Natural killer cell treated with Interleukin-12 subunit alpha and Interleukin-12 subunit beta and Interleukin-15 and Interleukin-18, amount 100 ng/mL, for 72 hours (primary cell): Measurements from ENCODE around the gene SMDT1. TPM values are rescaled to one million over a fixed set of nuclear protein-coding genes. Genes with fewer than 3 reads are reported as not detected.
"Not testable (repeated sequence)": the region's sequence is repeated elsewhere in the genome, so short reads cannot be mapped to it uniquely, and the experiment has no call there.

Source experiments
- ATAC-seq, 2 donors: fragments of 150-1000 bp; cut with Tn5 transposase in 1 of 2; sonication (Bioruptor Pico), chemical (Tn5 transposase) in 1 of 2; 2 replicates each; pipeline ENCODE4 v1.10.0; 2021
- DNase-seq: peaks from one replicate; pipeline ENCODE4 v3.0.0; 2022; ENCODE audit warnings: low spot score
- H3K27ac Mint-ChIP-seq, 2 donors: 1 replicate in 1 of 2; 2 replicates in 1 of 2; pipeline ENCODE4 v1.8.0; 2022; ENCODE audit warnings: mixed read lengths in 2 of 2, mild to moderate bottlenecking in 1 of 2, moderate library complexity in 1 of 2
- H3K27me3 Mint-ChIP-seq, 2 donors: 1 replicate in 1 of 2; 2 replicates in 1 of 2; pipeline ENCODE4 v1.8.0; 2022; ENCODE audit warnings: mixed read lengths in 2 of 2
- H3K36me3 Mint-ChIP-seq: one replicate; pipeline ENCODE4 v1.8.0; 2022; ENCODE audit warnings: mixed read lengths
- H3K4me1 Mint-ChIP-seq, 2 donors: 1 replicate in 1 of 2; 2 replicates in 1 of 2; pipeline ENCODE4 v1.8.0; 2022; ENCODE audit warnings: low read depth in 2 of 2, mixed read lengths in 2 of 2, mild to moderate bottlenecking in 1 of 2
- H3K4me3 Mint-ChIP-seq: one replicate; pipeline ENCODE4 v1.8.0; 2022; ENCODE audit warnings: mixed read lengths
- H3K9me3 Mint-ChIP-seq: 2 replicates; pipeline ENCODE4 v1.8.0; 2022; ENCODE audit warnings: mixed read lengths
- total RNA-seq, 2 donors: library from RNA; stranded (reverse); gene quantifications; one replicate each; pipeline ENCODE4 v1.2.3, GENCODE V29; 2022

SMDT1 gene
- total RNA-seq, 2 donors from 2014 or later = 41.6 to 77.5 TPM

GRCh38 chr22:42108848-42109247, 29.3 kb downstream of the SMDT1 start:
- peaks cover 9% of the 10 kb centered on the region for H3K9me3 Mint-ChIP-seq
- H3K27me3 Mint-ChIP-seq = no peaks in the 10 kb centered on the region
- H3K4me1 Mint-ChIP-seq = no peaks in the 10 kb centered on the region
- no peak overlapping the region for H3K4me3 Mint-ChIP-seq
- H3K36me3 Mint-ChIP-seq = peaks cover 10% of the 10 kb centered on the region
- DNase-seq = no peak
- no peak for ATAC-seq
- H3K27ac Mint-ChIP-seq = no peak overlapping the region

- ATAC-seq = no peak
- no peak overlapping the region for H3K27ac Mint-ChIP-seq
These were observed 32.3 kb downstream of the SMDT1 start for GRCh38 chr22:42111798-42112197.

GRCh38 chr22:42112793-42113192, 33.3 kb downstream of the SMDT1 start:
- Mint-ChIP-seq H3K36me3 (peaks cover 18% of the 10 kb centered on the region), H3K9me3 (peaks cover 12% of the 10 kb centered on the region)
- not testable (repeated sequence) for DNase-seq, H3K27me3 Mint-ChIP-seq, H3K4me3 Mint-ChIP-seq, ATAC-seq, H3K27ac Mint-ChIP-seq, H3K4me1 Mint-ChIP-seq

More at GRCh38 chr22:42111798-42112197, 32.3 kb downstream of the SMDT1 start:
- DNase-seq = no peak
- Mint-ChIP-seq H3K36me3 (peaks cover 18% of the 10 kb centered on the region), H3K9me3 (peaks cover 12% of the 10 kb centered on the region), H3K27me3 (no peaks in the 10 kb centered on the region), H3K4me1 (no peaks in the 10 kb centered on the region), H3K4me3 (no peak overlapping the region)

- Mint-ChIP-seq H3K9me3 (peaks cover 12% of the 10 kb centered on the region), H3K27me3 (no peaks in the 10 kb centered on the region), H3K4me3 (no peak overlapping the region), H3K4me1 (peaks cover 8 to 11% of the 10 kb centered on the region in 2 donors), H3K36me3 (peaks cover 18% of the 10 kb centered on the region), H3K27ac (no peak overlapping the region)
- ATAC-seq (no peak), DNase-seq (peak; percentile 49)
These were observed 35.2 kb downstream of the SMDT1 start for GRCh38 chr22:42114721-42115120.

GRCh38 chr22:42115420-42115830, 35.9 kb downstream of the SMDT1 start:
- Mint-ChIP-seq H3K36me3 (peaks cover 18% of the 10 kb centered on the region), H3K9me3 (peaks cover 12% of the 10 kb centered on the region), H3K4me1 (peaks cover 14 to 18% of the 10 kb centered on the region in 2 donors)
- not testable (repeated sequence) for H3K4me3 Mint-ChIP-seq, H3K27ac Mint-ChIP-seq, DNase-seq, H3K27me3 Mint-ChIP-seq, ATAC-seq

- Mint-ChIP-seq H3K4me1 (peaks cover 20 to 28% of the 10 kb centered on the region in 2 donors), H3K36me3 (peaks cover 18% of the 10 kb centered on the region), H3K9me3 (peaks cover 12% of the 10 kb centered on the region), H3K27me3 (no peaks in the 10 kb centered on the region), H3K4me3 (no peak overlapping the region), H3K27ac (no peak overlapping the region)
- DNase-seq (peak; percentile 38), ATAC-seq (no peak)
These were observed 37.4 kb downstream of the SMDT1 start for GRCh38 chr22:42116848-42117424.

GRCh38 chr22:42120231-42121021, 40.9 kb downstream of the SMDT1 start:
- not testable (repeated sequence) for H3K36me3 Mint-ChIP-seq, H3K9me3 Mint-ChIP-seq, DNase-seq, H3K27me3 Mint-ChIP-seq
- Mint-ChIP-seq H3K27ac (peak overlapping the region; percentile 53 to 82), H3K4me3 (peak overlapping the region; percentile 77), H3K4me1 (peaks cover 20 to 29% of the 10 kb centered on the region in 2 donors)
- ATAC-seq = peak; percentile 33 to 57

GRCh38 chr22:42123529-42123928, 44.0 kb downstream of the SMDT1 start:
- H3K9me3 Mint-ChIP-seq, H3K27me3 Mint-ChIP-seq, ATAC-seq, H3K36me3 Mint-ChIP-seq, DNase-seq, H3K27ac Mint-ChIP-seq, H3K4me3 Mint-ChIP-seq: not testable (repeated sequence)
- H3K4me1 Mint-ChIP-seq = peaks cover 20 to 29% of the 10 kb centered on the region in 2 donors

- ATAC-seq (no peak), DNase-seq (no peak)
- Mint-ChIP-seq H3K9me3 (no peaks in the 10 kb centered on the region), H3K4me3 (no peak overlapping the region), H3K27ac (no peak overlapping the region), H3K4me1 (peaks cover 0 to 10% of the 10 kb centered on the region in 2 donors), H3K36me3 (no peaks in the 10 kb centered on the region), H3K27me3 (no peaks in the 10 kb centered on the region)
These were observed 48.1 kb downstream of the SMDT1 start for GRCh38 chr22:42127606-42128005.

- H3K27ac Mint-ChIP-seq, ATAC-seq, H3K9me3 Mint-ChIP-seq, H3K36me3 Mint-ChIP-seq, H3K27me3 Mint-ChIP-seq, DNase-seq, H3K4me3 Mint-ChIP-seq: not testable (repeated sequence)
- peaks cover 0 to 11% of the 10 kb centered on the region in 2 donors for H3K4me1 Mint-ChIP-seq
These were observed 48.5 kb downstream of the SMDT1 start for GRCh38 chr22:42128007-42128406.

- ATAC-seq, H3K9me3 Mint-ChIP-seq, H3K27ac Mint-ChIP-seq, H3K36me3 Mint-ChIP-seq, DNase-seq, H3K4me3 Mint-ChIP-seq, H3K27me3 Mint-ChIP-seq: not testable (repeated sequence)
- H3K4me1 Mint-ChIP-seq = peaks cover 0 to 11% of the 10 kb centered on the region in 2 donors
These were observed 49.5 kb downstream of the SMDT1 start for GRCh38 chr22:42128776-42129694.

- H3K9me3 Mint-ChIP-seq, H3K36me3 Mint-ChIP-seq, ATAC-seq, H3K27ac Mint-ChIP-seq, H3K27me3 Mint-ChIP-seq, DNase-seq, H3K4me3 Mint-ChIP-seq: not testable (repeated sequence)
- H3K4me1 Mint-ChIP-seq = peaks cover 0 to 11% of the 10 kb centered on the region in 2 donors
These were observed 50.7 kb downstream of the SMDT1 start for GRCh38 chr22:42130182-42130581.

- H3K4me1 Mint-ChIP-seq = peaks cover 0 to 11% of the 10 kb centered on the region in 2 donors
- DNase-seq, H3K27ac Mint-ChIP-seq, H3K27me3 Mint-ChIP-seq, H3K36me3 Mint-ChIP-seq, H3K4me3 Mint-ChIP-seq, ATAC-seq, H3K9me3 Mint-ChIP-seq: not testable (repeated sequence)
These were observed 51.3 kb downstream of the SMDT1 start, which contains the start of gene CYP2D6 for GRCh38 chr22:42130639-42131431. Gene CYP2D6, minus strand, starts transcription at chr22:42130810. Its CDS starts 19 bp downstream, at chr22:42130791.
